HepG2 (cell line): ENCODE data around the gene HSD17B11. TPM values are rescaled to one million over a fixed set of nuclear protein-coding genes. Genes with fewer than 3 reads are reported as not detected.

Source experiments
- CCDC6 ChIP-seq: sonication (generic); formaldehyde crosslinking; IDR thresholded peaks from 2 replicates; pipeline ENCODE4 v1.8.1; 2022; ENCODE audit warnings: mild to moderate bottlenecking, missing genetic modification reagents, moderate library complexity
- FIP1L1 ChIP-seq: fragments of 200-400 bp; formaldehyde crosslinking; IDR thresholded peaks from 2 replicates; pipeline ENCODE4 v1.6.1; 2018; ENCODE audit warnings: low read depth, mild to moderate bottlenecking, low read length, moderate library complexity, borderline replicate concordance; ENCODE audit not compliant: insufficient read depth
- GTF2F1 ChIP-seq: fragments of 150-350 bp; IDR thresholded peaks from 2 replicates; pipeline ENCODE4 v1.6.1; 2014; ENCODE audit warnings: low read length
- HDAC2 ChIP-seq: sonication (generic); formaldehyde crosslinking; IDR thresholded peaks from 2 replicates; pipeline ENCODE4 v1.4.0; 2020; ENCODE audit warnings: missing genetic modification reagents
- HMGA1 ChIP-seq: sonication (generic); formaldehyde crosslinking; conservative IDR thresholded peaks from 2 replicates; pipeline ENCODE4 v1.4.0; 2020; ENCODE audit warnings: missing genetic modification reagents
- KLF13 ChIP-seq: sonication (generic); formaldehyde crosslinking; IDR thresholded peaks from 2 replicates; pipeline ENCODE4 v1.4.0; 2020; ENCODE audit warnings: mild to moderate bottlenecking, missing genetic modification reagents
- MAF1 ChIP-seq: sonication (generic); formaldehyde crosslinking; IDR thresholded peaks from 2 replicates; pipeline ENCODE4 v1.5.0; 2020; ENCODE audit warnings: missing genetic modification reagents, borderline replicate concordance
- MAZ ChIP-seq, 2 experiments: sonication (generic) in 1 of 2; formaldehyde crosslinking in 1 of 2; IDR thresholded peaks; 2 replicates each; pipeline versions ENCODE4 v1.5.0 to v1.6.1; 2012 to 2020; ENCODE audit warnings: low read depth in 2 of 2, mild to moderate bottlenecking in 2 of 2, borderline replicate concordance in 1 of 2, improper control_type of control experiment in 1 of 2, low read length in 1 of 2, missing genetic modification reagents in 1 of 2, moderate library complexity in 1 of 2
- MLLT10 ChIP-seq: sonication (generic); formaldehyde crosslinking; IDR thresholded peaks from 2 replicates; pipeline ENCODE4 v1.4.0; 2020; ENCODE audit warnings: missing genetic modification reagents
- PPARG ChIP-seq: conservative IDR thresholded peaks from 2 replicates; pipeline ENCODE4 v1.6.1; 2016; ENCODE audit warnings: missing biosample characterization, missing genetic modification reagents
- SMARCE1 ChIP-seq: fragments of 450-650 bp; IDR thresholded peaks from 2 replicates; pipeline ENCODE4 v1.6.1; 2017; ENCODE audit warnings: borderline replicate concordance
- SP140L ChIP-seq: sonication (generic); formaldehyde crosslinking; IDR thresholded peaks from 2 replicates; pipeline ENCODE4 v1.4.0; 2020; ENCODE audit warnings: missing genetic modification reagents, borderline replicate concordance
- ZBTB37 ChIP-seq: sonication (generic); formaldehyde crosslinking; IDR thresholded peaks from 2 replicates; pipeline ENCODE4 v1.4.0; 2020; ENCODE audit warnings: mild to moderate bottlenecking, missing genetic modification reagents
- ZNF12 ChIP-seq: sonication (generic); formaldehyde crosslinking; IDR thresholded peaks from 2 replicates; pipeline ENCODE4 v1.5.0; 2020; ENCODE audit warnings: missing genetic modification reagents
- ZNF143 ChIP-seq: sonication (generic); formaldehyde crosslinking; IDR thresholded peaks from 2 replicates; pipeline ENCODE4 v1.4.0; 2020; ENCODE audit warnings: missing genetic modification reagents
- ZNF3 ChIP-seq: IDR thresholded peaks from 2 replicates; pipeline ENCODE4 v1.7.0; 2017; ENCODE audit warnings: inconsistent platforms
- ZNF430 ChIP-seq: sonication (generic); formaldehyde crosslinking; IDR thresholded peaks from 2 replicates; pipeline ENCODE4 v1.9.0; 2021; ENCODE audit warnings: mild to moderate bottlenecking, missing genetic modification reagents
- ZNF431 ChIP-seq: sonication (generic); formaldehyde crosslinking; IDR thresholded peaks from 2 replicates; pipeline ENCODE4 v1.9.0; 2022; ENCODE audit warnings: missing genetic modification reagents, low read depth, mild to moderate bottlenecking, borderline replicate concordance
- ZNF543 ChIP-seq: sonication (generic); formaldehyde crosslinking; IDR thresholded peaks from 2 replicates; pipeline ENCODE4 v1.4.0; 2020; ENCODE audit warnings: mild to moderate bottlenecking, missing genetic modification reagents
- ZNF550 ChIP-seq: sonication (generic); formaldehyde crosslinking; IDR thresholded peaks from 2 replicates; pipeline ENCODE4 v1.4.0; 2020; ENCODE audit warnings: mild to moderate bottlenecking, missing genetic modification reagents, borderline replicate concordance
- ZNF770 ChIP-seq: sonication (generic); formaldehyde crosslinking; IDR thresholded peaks from 2 replicates; pipeline ENCODE4 v1.5.0; 2020; ENCODE audit warnings: mild to moderate bottlenecking, missing genetic modification reagents
- ZNF777 ChIP-seq: sonication (generic); formaldehyde crosslinking; IDR thresholded peaks from 2 replicates; pipeline ENCODE4 v1.4.0; 2020; ENCODE audit warnings: missing genetic modification reagents
- polyA plus RNA-seq, 8 experiments: library from polyadenylated mRNA; depleted of rRNA in 3 of 8; stranded (reverse) in 7 of 8; unstranded in 1 of 8; fragments of >200 nt; fragmentation: Illumina TruSeq in 4 of 8; extraction: Trizol in 4 of 8; gene quantifications; 2 replicates each; pipeline versions ENCODE4 v1.2.1 to v1.2.3, GENCODE V29; 2011 to 2016; ENCODE audit warnings: low read depth in 4 of 8, missing spikeins in 1 of 8, mixed read lengths in 1 of 8; ENCODE audit not compliant: insufficient read depth in 1 of 8
- total RNA-seq, 5 experiments: library from RNA; depleted of rRNA; stranded (reverse); fragments of >200 nt; fragmentation: Illumina TruSeq; extraction: Trizol; gene quantifications; 2 replicates each; pipeline ENCODE4 v1.2.3, GENCODE V29; 2016; ENCODE audit warnings: low read depth in 1 of 5
- TF ChIP-seq, protein P1 (sequence below): sonication (generic); formaldehyde crosslinking; IDR thresholded peaks from 2 replicates; pipeline ENCODE4 v1.4.0; 2020; ENCODE audit warnings: missing genetic modification reagents
- TF ChIP-seq, protein P2 (sequence below): sonication (generic); formaldehyde crosslinking; conservative IDR thresholded peaks from 2 replicates; pipeline ENCODE4 v1.4.0; 2020; ENCODE audit warnings: missing genetic modification reagents

Gene HSD17B11
- total and polyA plus RNA-seq, 2 of the 13 experiments (the other 11 are each of a cell fraction or from before 2014, with no cell fraction given), result 121 to 158 TPM

DNA sequence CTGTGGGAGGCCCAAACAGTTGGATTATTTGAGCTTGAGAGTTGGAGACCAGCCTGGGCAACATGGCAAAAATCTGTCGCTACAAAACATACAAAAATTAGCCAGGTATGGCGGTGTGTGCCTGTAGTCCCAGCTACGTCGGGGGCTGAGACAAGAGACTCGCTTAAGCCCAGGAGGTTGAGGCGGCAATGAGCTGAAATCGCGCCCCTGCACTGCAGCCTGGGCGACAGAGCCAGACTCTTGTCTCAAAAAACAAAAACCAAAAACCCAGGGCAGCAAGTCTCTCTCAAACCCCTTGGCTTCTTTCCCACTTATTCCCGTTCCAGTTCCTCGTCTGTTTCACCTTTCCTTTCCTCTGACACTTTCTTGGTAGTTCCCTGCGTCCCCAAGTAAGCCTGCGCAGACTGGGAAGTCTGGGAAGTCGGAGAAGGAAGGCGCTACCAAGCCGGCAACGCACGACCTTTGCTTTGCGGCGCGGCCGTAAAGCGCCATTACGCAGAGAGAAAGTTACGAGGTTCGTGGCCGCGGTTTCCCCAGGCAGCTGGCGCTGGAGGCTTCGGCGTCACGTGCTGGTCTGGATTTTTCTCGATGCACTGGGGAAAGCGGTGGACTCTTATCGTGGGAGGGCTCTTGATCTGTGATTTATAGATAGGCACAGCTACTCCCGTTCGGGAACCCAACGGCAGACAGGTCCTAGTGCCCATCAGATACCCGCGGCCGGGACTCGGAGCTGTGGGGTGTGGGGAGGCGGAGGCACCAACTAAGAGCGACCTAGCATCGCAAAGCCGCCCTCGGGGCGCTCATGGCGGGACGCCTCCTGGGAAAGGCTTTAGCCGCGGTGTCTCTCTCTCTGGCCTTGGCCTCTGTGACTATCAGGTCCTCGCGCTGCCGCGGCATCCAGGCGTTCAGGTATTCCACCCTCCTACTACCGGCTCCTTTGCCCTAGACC lies 31.4 kb upstream of the HSD17B11 start, which contains the start of gene NUDT9 (continued):
- TF ChIP-seq CCDC6 (CRISPR knock-in tag), result peak; percentile 92
- no peak for TF ChIP-seq KLF13 (CRISPR knock-in tag)
- peak; percentile 66; the same call in 1 of the 2 replicates for TF ChIP-seq ZNF770 (CRISPR knock-in tag)
- 0 out of 2 replicates have a peak, but pooled peaks have one; percentile 42 for TF ChIP-seq FIP1L1
- no peak for TF ChIP-seq ZNF550 (CRISPR knock-in tag)
- TF ChIP-seq HDAC2 (CRISPR knock-in tag), result peak; percentile 71
- TF ChIP-seq, protein P1, sequence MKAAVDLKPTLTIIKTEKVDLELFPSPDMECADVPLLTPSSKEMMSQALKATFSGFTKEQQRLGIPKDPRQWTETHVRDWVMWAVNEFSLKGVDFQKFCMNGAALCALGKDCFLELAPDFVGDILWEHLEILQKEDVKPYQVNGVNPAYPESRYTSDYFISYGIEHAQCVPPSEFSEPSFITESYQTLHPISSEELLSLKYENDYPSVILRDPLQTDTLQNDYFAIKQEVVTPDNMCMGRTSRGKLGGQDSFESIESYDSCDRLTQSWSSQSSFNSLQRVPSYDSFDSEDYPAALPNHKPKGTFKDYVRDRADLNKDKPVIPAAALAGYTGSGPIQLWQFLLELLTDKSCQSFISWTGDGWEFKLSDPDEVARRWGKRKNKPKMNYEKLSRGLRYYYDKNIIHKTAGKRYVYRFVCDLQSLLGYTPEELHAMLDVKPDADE, result no peak
- TF ChIP-seq, protein P2, sequence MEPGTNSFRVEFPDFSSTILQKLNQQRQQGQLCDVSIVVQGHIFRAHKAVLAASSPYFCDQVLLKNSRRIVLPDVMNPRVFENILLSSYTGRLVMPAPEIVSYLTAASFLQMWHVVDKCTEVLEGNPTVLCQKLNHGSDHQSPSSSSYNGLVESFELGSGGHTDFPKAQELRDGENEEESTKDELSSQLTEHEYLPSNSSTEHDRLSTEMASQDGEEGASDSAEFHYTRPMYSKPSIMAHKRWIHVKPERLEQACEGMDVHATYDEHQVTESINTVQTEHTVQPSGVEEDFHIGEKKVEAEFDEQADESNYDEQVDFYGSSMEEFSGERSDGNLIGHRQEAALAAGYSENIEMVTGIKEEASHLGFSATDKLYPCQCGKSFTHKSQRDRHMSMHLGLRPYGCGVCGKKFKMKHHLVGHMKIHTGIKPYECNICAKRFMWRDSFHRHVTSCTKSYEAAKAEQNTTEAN (CRISPR knock-in tag), result no peak
- TF ChIP-seq HMGA1 (CRISPR knock-in tag), result no peak
- peak; percentile 67; the same call in 1 of the 2 replicates for TF ChIP-seq ZNF431 (CRISPR knock-in tag)
- TF ChIP-seq ZNF143 (CRISPR knock-in tag), result peak; percentile 87
- TF ChIP-seq ZBTB37 (CRISPR knock-in tag), result 0 out of 2 replicates have a peak, but pooled peaks have one; percentile 33
- TF ChIP-seq ZNF543 (CRISPR knock-in tag), result peak; percentile 66; the same call in 1 of the 2 replicates
- 0 out of 2 replicates have a peak, but pooled peaks have one; percentile 30 for TF ChIP-seq ZNF12 (CRISPR knock-in tag)
- no peak for TF ChIP-seq SMARCE1
- TF ChIP-seq ZNF3 (CRISPR knock-in tag), result no peak
- TF ChIP-seq PPARG (CRISPR knock-in tag), result 0 out of 2 replicates have a peak, but pooled peaks have one; percentile 7
- TF ChIP-seq MLLT10 (CRISPR knock-in tag), result no peak
- TF ChIP-seq GTF2F1, result no peak
- TF ChIP-seq ZNF777 (CRISPR knock-in tag), result peak; percentile 44
- peak; percentile 83 for TF ChIP-seq MAF1 (CRISPR knock-in tag)
- no peak for TF ChIP-seq MAZ (IDR thresholded peaks at IDR 0.05; ENCODE audit: borderline replicate concordance, low read depth, low read length)
- TF ChIP-seq MAZ (CRISPR knock-in tag; IDR thresholded peaks at IDR 0.05; ENCODE audit: low read depth), result peak; percentile 77
- peak; percentile 91 for TF ChIP-seq ZNF430 (CRISPR knock-in tag)
- TF ChIP-seq SP140L (CRISPR knock-in tag), result peak; percentile 94; the same call in 1 of the 2 replicates
